Stimulated activated CD8-positive, alpha-beta memory T cell treated with anti-CD3 and anti-CD28 coated beads, Interleukin-15, amount 100 ng/mL, for 1 hour (primary cell): ENCODE measurements around the gene MAP4K1.
"Not testable (repeated sequence)": the region's sequence is repeated elsewhere in the genome, so short reads cannot be mapped to it uniquely, and the experiment has no call there.

Source experiments
- DNase-seq: peaks from one replicate; pipeline ENCODE4 v3.0.0-alpha.2; 2020; ENCODE audit warnings: low read depth

The MAP4K1 gene

GRCh38 chr19:38624822-38625221 lies 7.1 kb upstream of the MAP4K1 start:
- DNase-seq: no peak

GRCh38 chr19:38619361-38620174 lies 1.8 kb upstream of the MAP4K1 start:
- DNase-seq: no peak

- DNase-seq: peak; percentile 94
These were observed 1.0 kb upstream of the MAP4K1 start, which contains the start of gene EIF3K for GRCh38 chr19:38618590-38619360. Gene EIF3K, plus strand, starts transcription at chr19:38619188. Its CDS starts 81 bp downstream, at chr19:38619269.

GRCh38 chr19:38617283-38617763 lies 430 bp downstream of the MAP4K1 start:
- DNase-seq: no peak

- DNase-seq: no peak
These were observed 1.5 kb downstream of the MAP4K1 start for GRCh38 chr19:38616265-38616664.

GRCh38 chr19:38615007-38615581 lies 2.7 kb downstream of the MAP4K1 start:
- no peak for DNase-seq

GRCh38 chr19:38614289-38614688 lies 3.5 kb downstream of the MAP4K1 start:
- DNase-seq: no peak

- DNase-seq: no peak
These were observed 11.6 kb downstream of the MAP4K1 start for GRCh38 chr19:38606131-38606530.

GRCh38 chr19:38602856-38603255 lies 14.9 kb downstream of the MAP4K1 start:
- not testable (repeated sequence) for DNase-seq

- no peak for DNase-seq
These were observed 18.0 kb downstream of the MAP4K1 start for GRCh38 chr19:38599722-38600121.

- no peak for DNase-seq
These were observed 20.7 kb downstream of the MAP4K1 start for GRCh38 chr19:38597075-38597474.

- no peak for DNase-seq
These were observed 21.4 kb downstream of the MAP4K1 start for GRCh38 chr19:38596057-38596981.

- DNase-seq: no peak
These were observed 24.8 kb downstream of the MAP4K1 start for GRCh38 chr19:38592940-38593339.

- DNase-seq: no peak
These were observed 29.7 kb downstream of the MAP4K1 start for GRCh38 chr19:38588041-38588440.

- DNase-seq: no peak
These were observed 30.2 kb downstream of the MAP4K1 start for GRCh38 chr19:38587562-38587961.

- DNase-seq: no peak
These were observed 33.8 kb downstream of the MAP4K1 start for GRCh38 chr19:38583985-38584305.

GRCh38 chr19:38583219-38583984 lies 34.4 kb downstream of the MAP4K1 start:
- DNase-seq: no peak

- DNase-seq: no peak
These were observed 37.7 kb downstream of the MAP4K1 start for GRCh38 chr19:38580080-38580479.

GRCh38 chr19:38579304-38579703 lies 38.4 kb downstream of the MAP4K1 start:
- not testable (repeated sequence) for DNase-seq

GRCh38 chr19:38577826-38578225 lies 39.9 kb downstream of the MAP4K1 start:
- DNase-seq: no peak

- DNase-seq: no peak
These were observed 46.1 kb downstream of the MAP4K1 start for GRCh38 chr19:38571682-38572081.
